Measurements from ENCODE around the gene GABRA6.
"Not testable (repeated sequence)": the region's sequence is repeated elsewhere in the genome, so short reads cannot be mapped to it uniquely, and the experiment has no call there.

Gene GABRA6

DNA sequence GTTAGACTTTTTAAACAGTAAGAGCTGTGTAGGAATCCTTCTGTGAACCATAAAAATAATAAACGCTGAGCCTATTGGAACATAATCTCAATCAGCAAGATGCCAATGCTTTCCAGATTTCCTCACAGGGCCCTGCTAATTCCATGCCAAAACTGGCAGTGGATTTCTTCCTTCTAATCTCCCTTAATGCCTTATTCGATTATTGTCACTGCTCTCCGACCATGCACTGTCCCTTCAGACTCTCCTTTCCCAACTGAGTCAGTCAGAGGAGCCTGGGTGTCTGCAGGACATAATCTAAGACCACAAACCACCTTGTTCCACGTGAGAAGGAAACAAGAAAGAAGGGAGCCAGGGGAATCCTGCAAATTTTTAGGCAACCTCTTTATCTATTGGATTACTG lies at the start of gene GABRA6:
TSS of gene GABRA6 (plus strand) at position 261 of the 400 bp plus-strand sequence. CDS start 269 bp downstream, outside the sequence.
- no peaks in the 10 kb centered on the region for H3K36me3 ChIP-seq
- H3K4me3 ChIP-seq (ENCODE audit: low read depth in 1 of 2, low read length in 1 of 2): no peak within 1 kb of the TSS
- H3K27me3 ChIP-seq: no peaks in the 10 kb centered on the region
- H3K9me3 ChIP-seq: no peaks in the 10 kb centered on the region
- no peak for TF ChIP-seq CTCF (IDR thresholded peaks at IDR 0.05)
- H3K4me1 ChIP-seq (ENCODE audit: control insufficient read depth in 1 of 2, insufficient read depth in 1 of 2, low read depth in 1 of 2, low read length in 1 of 2): no peaks in the 10 kb centered on the region
- H3K27ac ChIP-seq: no peak within 1 kb of the TSS

DNA sequence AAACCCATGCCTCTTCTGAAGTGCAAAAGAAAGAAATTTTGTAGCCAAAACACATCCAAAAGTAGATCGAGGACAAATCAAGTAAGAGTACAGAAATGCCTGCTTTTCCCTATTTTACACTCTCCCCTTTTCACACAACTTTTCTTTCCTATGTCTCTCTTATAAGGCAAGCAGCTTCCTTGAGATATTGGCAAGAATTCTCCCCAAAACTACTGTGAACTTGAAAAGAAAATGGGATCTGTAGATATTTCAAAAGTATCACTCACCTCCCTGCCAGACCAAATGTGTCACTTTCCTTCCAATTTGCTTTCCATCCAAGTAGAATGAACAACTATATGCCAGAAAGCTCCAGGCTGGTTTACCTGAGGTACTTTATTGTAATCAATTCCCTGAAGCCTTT lies 47.9 kb upstream of the GABRA6 start:
- Histone ChIP-seq H3K9me3 (no peaks in the 10 kb centered on the region), H3K4me3 (ENCODE audit: low read depth in 1 of 2, low read length in 1 of 2) (no peak overlapping the region), H3K27ac (no peak overlapping the region), H3K27me3 (no peaks in the 10 kb centered on the region), H3K36me3 (no peaks in the 10 kb centered on the region), H3K4me1 (ENCODE audit: control insufficient read depth in 1 of 2, insufficient read depth in 1 of 2, low read depth in 1 of 2, low read length in 1 of 2) (no peaks in the 10 kb centered on the region)
- TF ChIP-seq CTCF (IDR thresholded peaks at IDR 0.05): no peak

DNA sequence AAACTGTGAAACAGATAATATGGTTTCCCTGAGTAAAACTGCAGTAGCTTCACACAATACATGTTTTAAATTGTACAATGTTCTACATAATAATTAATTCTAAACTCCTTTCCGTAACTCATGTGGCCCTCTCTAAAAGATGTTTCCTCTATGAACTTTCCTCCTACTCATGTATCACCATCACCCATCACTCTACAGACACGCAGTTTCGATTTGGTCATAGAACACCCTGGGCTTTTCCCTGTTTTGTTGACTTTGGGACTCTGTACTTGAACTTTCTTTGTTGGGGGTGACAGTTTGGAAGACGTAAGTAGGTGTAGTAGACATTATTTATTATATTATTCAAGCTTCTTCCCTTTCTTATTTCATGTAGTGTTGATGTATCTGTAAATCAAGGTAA lies 44.1 kb upstream of the GABRA6 start:
- TF ChIP-seq CTCF (IDR thresholded peaks at IDR 0.05): no peak
- Histone ChIP-seq H3K4me3 (ENCODE audit: low read depth in 1 of 2, low read length in 1 of 2) (no peak overlapping the region), H3K9me3 (no peaks in the 10 kb centered on the region), H3K27me3 (no peaks in the 10 kb centered on the region), H3K27ac (no peak overlapping the region), H3K4me1 (ENCODE audit: control insufficient read depth in 1 of 2, insufficient read depth in 1 of 2, low read depth in 1 of 2, low read length in 1 of 2) (no peaks in the 10 kb centered on the region), H3K36me3 (no peaks in the 10 kb centered on the region)

GRCh38 chr5:161645264-161645663 lies 40.3 kb upstream of the GABRA6 start:
- H3K9me3 ChIP-seq: no peaks in the 10 kb centered on the region
- no peaks in the 10 kb centered on the region for H3K27me3 ChIP-seq
- no peak overlapping the region for H3K27ac ChIP-seq
- no peaks in the 10 kb centered on the region for H3K36me3 ChIP-seq
- no peak for TF ChIP-seq CTCF (IDR thresholded peaks at IDR 0.05)
- H3K4me3 ChIP-seq (ENCODE audit: low read depth in 1 of 2, low read length in 1 of 2): no peak overlapping the region
- no peaks in the 10 kb centered on the region for H3K4me1 ChIP-seq (ENCODE audit: control insufficient read depth in 1 of 2, insufficient read depth in 1 of 2, low read depth in 1 of 2, low read length in 1 of 2)

- not testable (repeated sequence) for H3K4me3 ChIP-seq (ENCODE audit: low read depth in 1 of 2, low read length in 1 of 2); H3K36me3 ChIP-seq; H3K27me3 ChIP-seq; H3K9me3 ChIP-seq; H3K4me1 ChIP-seq (ENCODE audit: control insufficient read depth in 1 of 2, insufficient read depth in 1 of 2, low read depth in 1 of 2, low read length in 1 of 2); H3K27ac ChIP-seq
Measured at GRCh38 chr5:161651926-161652325, 33.6 kb upstream of the GABRA6 start.

DNA sequence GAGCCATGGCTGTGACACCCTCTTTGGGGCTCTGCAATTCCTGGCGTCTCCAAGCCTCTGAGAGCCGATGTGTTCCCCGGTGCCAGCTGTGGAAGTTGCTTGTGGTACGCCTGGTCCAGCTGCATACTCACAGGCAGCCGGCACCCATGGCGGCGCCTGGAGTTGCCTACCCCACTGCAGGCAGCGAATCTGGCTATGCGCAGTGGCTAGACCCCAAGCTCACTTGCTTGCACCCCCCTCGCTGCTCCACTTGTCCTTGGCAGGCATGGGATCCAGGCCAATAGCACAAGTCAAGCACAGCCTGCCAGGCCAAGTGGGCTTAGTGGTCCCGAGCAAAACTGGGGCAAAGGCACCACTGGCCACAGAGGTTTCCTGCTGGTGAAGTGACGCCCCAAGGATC lies 24.7 kb upstream of the GABRA6 start:
- Histone ChIP-seq H3K9me3 (no peaks in the 10 kb centered on the region), H3K4me3 (ENCODE audit: low read depth in 1 of 2, low read length in 1 of 2) (no peak overlapping the region), H3K27me3 (no peaks in the 10 kb centered on the region), H3K4me1 (ENCODE audit: control insufficient read depth in 1 of 2, insufficient read depth in 1 of 2, low read depth in 1 of 2, low read length in 1 of 2) (no peaks in the 10 kb centered on the region), H3K36me3 (no peaks in the 10 kb centered on the region), H3K27ac (no peak overlapping the region)
- no peak for TF ChIP-seq CTCF (IDR thresholded peaks at IDR 0.05)

Data from neutrophil (primary cell).